Cardiac fibroblast (primary cell): Measurements from ENCODE around the gene IFI44L.
A peak's percentile ranks its signal among the peaks of the same experiment; 100 is the strongest.

Source experiments
- DNase-seq, 2 donors: peaks; one replicate each; pipeline versions ENCODE4 v3.0.0 to v3.0.0-alpha.2; 2010; ENCODE audit warnings: low read depth in 2 of 2
- H3K4me3 ChIP-seq, 2 donors: replicated peaks in 1 of 2; 1 replicate in 1 of 2; 2 replicates in 1 of 2; pipeline ENCODE4 v1.5.1; 2011; ENCODE audit warnings: low read depth in 2 of 2, low read length in 2 of 2, mild to moderate bottlenecking in 2 of 2, moderate library complexity in 1 of 2
- CTCF ChIP-seq: IDR thresholded peaks from one replicate; pipeline ENCODE4 v1.5.1; 2011; ENCODE audit warnings: low read depth, mild to moderate bottlenecking, low read length, inconsistent platforms

Gene IFI44L

GRCh38 chr1:78619803-78620579 is at the start of gene IFI44L:
TSS of gene IFI44L (plus strand) at chr1:78620448. CDS start at chr1:78627916, 7,468 bp downstream.
- no peak for TF ChIP-seq CTCF
- peak; percentile 81 to 88 for DNase-seq
- peak within 1 kb of the TSS; percentile 3 to 47 for H3K4me3 ChIP-seq

GRCh38 chr1:78570539-78570938 is 49.7 kb upstream of the IFI44L start:
- H3K4me3 ChIP-seq, result no peak overlapping the region
- no peak for TF ChIP-seq CTCF
- DNase-seq, result no peak

GRCh38 chr1:78577257-78578100 is 42.8 kb upstream of the IFI44L start:
- peak; percentile 33 to 37 for DNase-seq
- no peak for TF ChIP-seq CTCF
- H3K4me3 ChIP-seq, result no peak overlapping the region

GRCh38 chr1:78586572-78586971 is 33.7 kb upstream of the IFI44L start:
- no peak overlapping the region for H3K4me3 ChIP-seq
- peak; percentile 17 to 43 for DNase-seq
- no peak for TF ChIP-seq CTCF

GRCh38 chr1:78587211-78587610 is 33.0 kb upstream of the IFI44L start:
- no peak for TF ChIP-seq CTCF
- H3K4me3 ChIP-seq, result no peak overlapping the region
- DNase-seq, result no peak

GRCh38 chr1:78591971-78592370 is 28.3 kb upstream of the IFI44L start:
- H3K4me3 ChIP-seq, result no peak overlapping the region
- TF ChIP-seq CTCF, result no peak
- peak in 1 of 2 donors; percentile 48 for DNase-seq
